GM18868 (cell line): ENCODE data around the gene C10orf120.

Experiments
- ATAC-seq: cut with Tn5 transposase; IDR thresholded peaks from one replicate; pipeline ENCODE4 v1.9.1; 2021; ENCODE audit warnings: mild to moderate bottlenecking, moderate library complexity; ENCODE audit not compliant: unreplicated experiment

The C10orf120 gene

DNA sequence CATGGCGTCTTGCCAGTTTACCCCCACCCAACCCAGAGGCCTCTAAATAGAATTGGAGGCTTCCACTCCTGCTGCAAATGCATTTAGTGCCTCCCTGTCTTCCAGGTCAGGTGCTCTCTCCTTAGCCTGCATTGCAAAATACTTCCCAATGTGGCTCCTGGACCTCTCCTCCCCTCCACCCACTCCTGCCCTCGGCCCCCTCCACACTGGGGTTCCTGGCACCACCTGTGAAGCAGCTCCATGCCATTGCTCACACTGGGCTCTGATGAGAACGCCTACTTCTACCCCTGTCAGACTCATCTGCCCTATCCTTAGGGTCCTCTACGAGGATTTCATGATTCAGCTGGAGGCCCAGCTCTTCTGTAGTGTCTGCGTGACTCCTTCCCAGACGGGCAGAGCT lies 37.4 kb downstream of the C10orf120 start:
- ATAC-seq: no peak

DNA sequence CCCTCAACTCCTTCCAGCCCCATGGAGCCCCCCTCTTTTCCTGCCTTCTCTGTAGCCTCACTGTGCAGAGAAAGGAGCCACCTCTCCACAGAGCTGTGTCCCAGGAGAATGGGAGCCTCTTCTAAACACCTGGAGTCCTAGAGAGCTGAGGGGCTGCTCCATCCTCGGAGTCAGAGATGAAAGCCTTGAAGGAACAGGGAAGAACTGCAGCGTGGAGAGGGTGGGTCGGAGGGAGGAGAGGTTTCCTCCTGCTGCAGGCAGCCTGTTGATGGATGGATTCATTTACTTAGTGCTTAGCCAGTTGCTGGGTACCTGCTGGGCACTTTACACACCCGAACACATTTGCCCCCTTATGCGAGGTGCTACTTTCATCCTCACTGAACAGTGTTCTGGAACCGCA lies 39.0 kb downstream of the C10orf120 start:
- ATAC-seq: no peak

DNA sequence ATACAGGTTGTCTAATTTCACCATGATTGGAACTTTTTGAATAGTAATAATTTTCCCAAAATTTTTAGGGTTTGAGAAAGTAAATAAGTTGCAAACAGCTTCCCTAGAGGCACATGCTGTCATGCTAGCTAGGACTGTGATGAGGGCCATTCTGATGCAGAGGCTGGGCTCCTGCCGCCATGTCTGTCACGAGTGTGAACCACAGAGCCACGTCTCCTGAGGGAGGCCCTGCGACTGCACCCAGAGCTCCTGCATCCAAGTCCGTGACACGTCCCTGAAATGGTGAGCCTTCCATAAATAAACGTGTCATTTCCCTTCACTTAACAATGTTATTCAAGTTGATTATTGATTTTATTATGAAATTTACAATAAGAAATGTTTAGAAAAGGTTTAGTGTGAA lies 40.0 kb downstream of the C10orf120 start:
- no peak for ATAC-seq

DNA sequence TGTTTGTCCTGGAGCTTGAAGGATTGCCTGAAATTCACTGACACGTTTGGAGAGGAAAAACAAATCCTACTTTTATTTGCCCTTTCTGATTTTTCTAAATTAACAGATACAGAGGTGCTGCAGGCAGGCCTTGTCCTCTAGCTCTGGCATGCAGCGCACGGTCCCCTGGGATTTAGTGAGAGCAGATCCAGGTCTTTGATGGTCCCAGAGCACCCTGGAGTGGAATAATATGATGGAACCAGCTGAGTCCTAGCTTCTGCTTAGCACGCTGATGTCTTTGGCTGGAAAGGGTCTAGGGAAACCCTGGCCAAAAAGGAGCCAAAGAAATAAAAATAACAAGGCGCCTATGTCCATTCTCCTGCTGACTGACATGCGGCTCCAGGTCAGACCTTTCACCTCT lies 40.5 kb downstream of the C10orf120 start:
- ATAC-seq: no peak

DNA sequence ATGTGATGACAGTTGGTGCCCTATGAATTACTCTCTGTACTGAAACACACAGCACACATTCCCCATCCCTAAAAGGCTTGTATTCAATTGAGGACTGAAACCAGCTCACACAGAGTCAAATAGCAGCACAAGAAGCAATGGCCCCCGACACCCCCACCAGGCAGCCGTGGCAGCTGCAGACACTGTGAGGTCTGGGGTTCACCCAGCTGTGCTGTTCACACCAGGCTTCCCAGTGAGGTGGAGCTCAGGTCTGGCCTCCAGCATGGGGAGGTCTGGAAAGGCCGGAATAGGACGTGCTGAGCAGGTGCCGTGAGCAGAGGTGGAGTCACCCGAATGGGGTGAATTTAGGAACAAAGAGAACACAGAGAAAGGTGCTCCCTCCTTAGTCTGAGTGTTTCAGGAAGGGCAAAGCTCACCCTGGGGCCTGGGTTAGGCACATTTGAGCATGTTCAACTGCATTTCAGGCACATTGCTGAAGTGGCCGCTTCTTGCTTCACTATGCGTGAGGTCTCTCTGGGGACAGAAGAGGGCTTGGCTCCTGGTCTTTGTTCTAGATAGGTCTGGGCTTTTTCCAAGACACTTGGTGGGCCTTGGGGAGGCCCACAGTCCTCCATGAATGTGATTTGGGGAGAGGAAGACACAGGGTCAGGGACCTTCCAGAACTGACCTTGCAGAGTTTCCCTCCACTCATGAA lies 41.1 kb downstream of the C10orf120 start:
- no peak for ATAC-seq

DNA sequence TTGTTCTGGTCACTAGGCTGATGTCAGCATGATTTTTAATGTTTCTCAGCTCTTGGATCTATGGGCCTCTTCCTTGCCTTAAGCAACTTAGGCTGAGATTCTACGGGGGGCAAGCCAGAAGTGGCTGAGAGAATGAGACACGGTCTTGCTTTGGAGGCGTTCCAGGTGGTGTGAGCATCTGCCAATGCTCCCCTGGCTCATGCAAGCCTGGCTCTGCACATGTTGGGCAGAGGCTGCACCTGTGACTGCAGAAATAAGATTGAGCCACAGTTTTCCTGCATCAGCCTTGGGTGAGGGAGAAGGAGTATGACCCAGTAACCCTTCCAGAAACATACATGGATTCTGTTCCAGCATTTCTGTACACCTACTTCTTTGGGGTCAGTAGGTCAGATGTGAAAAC lies 41.9 kb downstream of the C10orf120 start:
- no peak for ATAC-seq

DNA sequence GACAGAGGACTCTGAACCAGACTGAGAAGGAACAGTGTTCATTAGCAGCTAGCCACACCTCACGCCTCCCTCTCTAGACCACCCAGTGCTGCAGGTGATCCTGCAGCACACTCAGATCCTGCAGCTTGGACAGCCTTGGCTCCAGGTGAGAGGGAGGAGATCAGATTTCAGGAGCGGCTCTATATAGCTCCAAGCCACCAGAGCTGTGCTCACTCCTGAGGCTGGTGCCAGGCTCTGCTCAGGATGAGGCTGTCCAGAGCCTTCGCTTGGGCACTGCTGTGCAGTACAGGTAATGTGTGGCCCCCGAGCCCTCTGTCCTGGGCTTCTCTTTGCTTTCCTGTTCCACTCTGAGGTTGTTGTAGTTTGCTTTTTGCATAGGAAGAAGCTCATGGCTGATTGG lies 42.4 kb downstream of the C10orf120 start:
- no peak for ATAC-seq

DNA sequence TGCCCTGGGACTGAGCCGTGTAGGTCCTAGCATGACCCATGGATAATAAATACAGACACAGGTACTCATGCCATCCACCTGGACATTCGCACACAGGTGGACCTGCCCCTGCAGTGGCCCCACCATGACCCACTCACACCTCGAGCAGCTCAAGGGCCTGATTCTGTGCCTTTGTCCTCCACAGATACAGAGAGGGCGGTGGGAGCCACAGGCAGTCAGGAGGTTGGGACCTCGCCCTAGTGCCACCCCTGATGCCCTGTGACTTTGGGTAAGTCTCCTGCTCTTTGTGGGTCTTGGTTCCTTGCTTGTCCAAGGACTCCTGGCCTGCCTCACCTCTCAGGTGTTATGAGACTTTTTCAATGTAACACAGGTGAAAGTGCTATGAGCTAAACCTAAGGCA lies 42.9 kb downstream of the C10orf120 start:
- no peak for ATAC-seq

DNA sequence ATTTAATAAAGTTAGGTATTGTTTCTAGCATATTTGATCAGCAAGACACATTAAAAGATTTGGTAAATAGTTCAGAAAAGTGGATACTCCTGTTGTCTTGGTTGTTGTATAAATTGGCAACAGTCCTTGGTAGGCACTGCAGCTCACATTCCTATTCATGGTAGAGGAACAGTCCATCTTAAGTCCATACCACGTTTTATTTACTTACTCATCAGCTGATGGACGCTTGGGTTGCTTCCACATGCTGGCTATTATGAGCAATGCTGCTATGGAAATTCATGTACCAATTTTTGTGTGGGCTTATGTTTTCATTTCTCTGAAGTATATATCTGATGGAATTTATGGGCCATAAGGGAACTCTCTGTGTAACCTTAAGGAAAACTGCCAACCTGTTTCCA lies 43.3 kb downstream of the C10orf120 start:
- ATAC-seq: no peak

DNA sequence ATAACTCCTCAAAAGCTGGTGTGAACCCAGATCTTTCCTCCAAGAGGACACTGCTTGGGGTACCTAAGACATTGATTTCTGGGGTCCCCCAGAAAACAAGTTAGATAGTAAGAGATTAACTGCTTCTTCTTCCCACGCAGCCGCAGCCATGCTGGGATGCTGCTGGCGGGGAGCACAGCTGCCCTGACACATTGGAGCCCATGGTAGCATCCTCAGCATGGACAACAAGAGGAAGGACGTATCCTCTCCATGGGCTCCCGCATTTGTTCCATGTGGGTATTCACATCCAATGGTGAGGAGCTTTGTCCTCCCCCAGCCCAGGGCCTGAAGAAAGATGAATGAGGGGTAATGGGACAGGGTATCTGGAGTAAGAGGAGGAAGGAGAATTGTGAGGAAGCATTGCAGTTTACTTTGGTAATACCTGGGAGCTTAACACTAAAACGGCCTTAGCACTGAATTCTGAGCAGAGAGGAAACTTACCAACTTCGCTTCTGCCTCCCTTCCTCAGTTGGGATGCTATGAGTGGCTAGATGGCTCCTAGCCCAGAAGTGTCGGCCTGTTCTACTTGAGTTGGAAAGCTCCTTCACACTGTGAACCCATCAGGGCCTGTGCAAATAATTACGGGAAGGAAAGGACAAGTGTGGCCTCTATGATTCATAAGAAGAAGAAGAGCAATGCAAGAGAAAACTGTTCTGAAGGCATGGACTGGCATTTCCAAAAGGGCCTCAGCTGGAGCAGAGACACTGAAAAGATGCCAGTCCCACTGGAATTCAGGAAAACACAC lies 43.9 kb downstream of the C10orf120 start:
- ATAC-seq: no peak

DNA sequence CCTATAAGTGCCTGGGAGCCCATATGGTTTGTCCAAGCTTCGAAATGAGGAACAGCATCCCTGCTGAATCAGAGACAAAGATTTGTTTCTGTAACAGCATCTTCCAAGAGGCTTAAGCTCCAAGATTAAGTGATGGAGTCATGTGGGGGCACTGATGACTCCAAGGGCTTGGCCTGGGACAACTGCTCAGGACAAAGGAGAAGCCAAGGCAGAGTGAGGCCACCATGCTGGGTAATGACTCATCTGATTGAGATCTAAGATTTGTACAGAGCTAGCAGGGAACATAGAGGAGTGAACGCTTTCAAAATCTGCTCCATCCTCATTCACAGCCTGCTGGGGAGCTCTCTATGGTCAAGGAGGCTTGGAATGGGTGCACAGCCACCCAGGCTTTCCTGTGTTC lies 49.3 kb downstream of the C10orf120 start:
- no peak for ATAC-seq

DNA sequence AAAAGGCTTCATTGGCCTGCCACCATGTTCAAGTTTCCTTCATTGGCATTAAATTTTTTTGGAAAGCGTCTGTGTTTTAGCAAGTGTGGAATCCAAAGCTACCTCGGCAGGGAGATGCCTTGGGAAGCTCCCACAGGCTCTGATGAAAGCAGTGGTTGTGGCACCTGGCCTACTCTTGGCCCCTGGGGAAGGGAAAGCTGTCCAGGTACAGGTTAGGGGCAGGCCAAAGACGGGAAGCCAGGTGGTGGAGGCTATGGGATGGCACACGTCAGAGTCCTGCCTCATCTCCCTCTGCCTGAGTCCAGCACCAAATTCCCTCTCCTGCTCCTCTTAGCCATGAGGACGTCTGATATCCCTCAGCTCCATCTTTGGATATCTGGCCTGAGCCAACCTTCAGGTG lies 49.7 kb downstream of the C10orf120 start:
- ATAC-seq: no peak

DNA sequence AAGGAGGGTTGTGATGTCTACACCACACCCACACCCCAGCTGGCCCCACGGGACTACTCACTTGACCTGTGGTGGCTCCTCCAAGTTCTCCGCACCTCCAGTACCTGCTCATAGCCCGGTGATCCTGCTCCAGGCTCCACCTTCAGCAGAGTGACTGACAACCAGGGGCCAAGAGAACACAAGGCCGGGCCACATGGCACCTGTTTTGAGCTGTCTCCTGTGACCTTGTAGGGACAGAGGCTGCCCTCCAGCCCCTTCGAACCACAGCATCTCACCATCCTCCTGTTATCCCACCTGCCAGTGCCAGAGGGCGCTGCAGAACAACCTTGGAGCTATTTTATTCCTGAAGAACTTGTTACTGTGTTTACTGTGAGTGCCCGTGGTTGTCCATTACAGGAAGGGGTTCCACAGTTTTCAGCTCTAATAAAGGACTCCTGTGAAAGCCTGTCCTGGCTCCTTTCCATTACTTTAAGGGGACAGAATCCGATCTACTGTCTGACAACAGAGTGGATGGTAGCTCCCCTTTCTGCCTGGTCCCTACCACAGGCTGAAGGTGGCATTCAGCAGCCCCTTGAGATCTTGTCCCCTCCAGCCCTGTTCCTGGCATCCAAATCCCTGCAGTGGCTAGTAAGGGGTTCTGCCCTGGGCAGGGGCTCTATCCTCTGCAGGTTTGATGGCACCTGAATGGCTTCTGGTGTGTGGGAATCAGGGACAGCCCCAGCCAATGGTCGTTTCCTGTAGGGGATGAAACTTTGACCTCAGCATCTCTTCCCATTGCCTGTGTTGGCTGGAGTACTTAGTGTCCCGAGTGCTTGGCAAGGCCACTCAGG lies 50.8 kb downstream of the C10orf120 start:
- ATAC-seq: no peak
